Tibial artery (tissue), 4 donors: ENCODE measurements around the gene ALDH1B1.
"Not testable (repeated sequence)": the region's sequence is repeated elsewhere in the genome, so short reads cannot be mapped to it uniquely, and the experiment has no call there.

Experiments
- DNase-seq, 2 donors: peaks; one replicate each; pipeline ENCODE4 v3.0.0-alpha.2; 2019
- H3K27ac ChIP-seq, 2 donors: fragments of 200-600 bp; sonication (generic) in 1 of 2; 1 replicate in 1 of 2; 2 replicates in 1 of 2; pipeline ENCODE4 v1.5.1; 2018 to 2019; ENCODE audit warnings: mild to moderate bottlenecking in 1 of 2
- H3K27me3 ChIP-seq, 2 donors: fragments of 200-600 bp; sonication (generic) in 1 of 2; one replicate each; pipeline versions ENCODE4 v1.5.1 to v1.6.0; 2016 to 2019
- H3K36me3 ChIP-seq, 3 donors: fragments of 200-600 bp; sonication (generic) in 2 of 3; one replicate each; pipeline ENCODE4 v1.5.1; 2016 to 2019; ENCODE audit warnings: mild to moderate bottlenecking in 2 of 3
- H3K4me1 ChIP-seq, 4 donors: fragments of 200-600 bp; sonication (generic) in 2 of 4; 1 replicate in 3 of 4; 2 replicates in 1 of 4; pipeline ENCODE4 v1.5.1; 2016 to 2019
- H3K4me3 ChIP-seq, 2 donors: fragments of 200-600 bp; sonication (generic) in 1 of 2; 1 replicate in 1 of 2; 2 replicates in 1 of 2; pipeline ENCODE4 v1.5.1; 2018 to 2019; ENCODE audit warnings: mild to moderate bottlenecking in 2 of 2
- H3K9me3 ChIP-seq, 3 donors: fragments of 200-600 bp; sonication (generic) in 1 of 3; one replicate each; pipeline ENCODE4 v1.5.1; 2016 to 2019
- intact Hi-C: fragments of 100-400 bp; cut with DNase I; formaldehyde crosslinking; loops from one replicate; pipeline ENCODE4 v1.15.0; 2023; ENCODE audit warnings: low total_unique reads
- TF ChIP-seq, protein P1 (sequence below), 2 experiments: fragments of 200-600 bp in 1 of 2; fragments of 450-650 bp in 1 of 2; IDR thresholded peaks; one replicate each; pipeline ENCODE4 v1.5.1; 2017 to 2019; ENCODE audit warnings: antibody characterized with exemption in 2 of 2, mild to moderate bottlenecking in 1 of 2, moderate library complexity in 1 of 2

Gene ALDH1B1

DNA sequence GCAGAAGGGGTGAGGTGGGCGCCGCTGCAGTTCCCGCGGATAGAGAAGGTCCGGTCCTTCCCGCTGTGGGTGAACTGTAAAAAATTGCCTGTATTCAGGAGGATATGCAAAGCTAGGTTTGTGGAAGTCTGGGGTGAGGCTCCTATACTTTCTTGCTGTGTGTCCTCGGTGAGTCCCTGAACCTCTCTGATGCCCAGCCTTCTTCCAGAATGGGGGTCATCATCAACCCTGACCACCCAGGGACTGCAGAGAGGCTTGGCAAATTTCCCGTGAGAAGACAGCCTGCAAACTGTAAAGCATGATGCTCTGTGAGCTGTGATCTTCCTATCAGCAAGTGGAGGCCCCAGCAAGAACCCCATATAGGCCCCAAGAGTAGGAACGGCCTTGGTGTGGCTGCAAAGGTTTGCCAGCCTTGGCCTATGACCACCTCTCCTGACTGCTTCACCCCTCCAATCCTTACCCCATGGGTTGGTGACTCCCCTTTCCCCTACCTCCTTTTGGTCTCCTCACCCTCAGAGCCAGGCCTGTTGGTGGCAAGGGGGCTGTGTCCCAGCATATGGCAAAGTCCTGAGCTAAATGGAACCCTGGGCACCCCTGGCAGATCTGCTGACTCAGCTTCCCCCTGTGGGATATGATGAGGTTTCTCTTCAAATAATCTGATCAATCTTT lies 760 bp downstream of the ALDH1B1 start:
- Histone ChIP-seq H3K27ac (peak overlapping the region; percentile 91 to 97), H3K9me3 (no peaks in the 10 kb centered on the region), H3K36me3 (peaks cover 28 to 37% (median 33%) of the 10 kb centered on the region in 3 donors), H3K27me3 (no peaks in the 10 kb centered on the region), H3K4me1 (peaks cover 0 to 93% (median 62%) of the 10 kb centered on the region in 4 donors), H3K4me3 (peak overlapping the region; percentile 86 to 93)
- intact Hi-C loops: no loop called here
- DNase-seq: no peak
- TF ChIP-seq, protein P1, sequence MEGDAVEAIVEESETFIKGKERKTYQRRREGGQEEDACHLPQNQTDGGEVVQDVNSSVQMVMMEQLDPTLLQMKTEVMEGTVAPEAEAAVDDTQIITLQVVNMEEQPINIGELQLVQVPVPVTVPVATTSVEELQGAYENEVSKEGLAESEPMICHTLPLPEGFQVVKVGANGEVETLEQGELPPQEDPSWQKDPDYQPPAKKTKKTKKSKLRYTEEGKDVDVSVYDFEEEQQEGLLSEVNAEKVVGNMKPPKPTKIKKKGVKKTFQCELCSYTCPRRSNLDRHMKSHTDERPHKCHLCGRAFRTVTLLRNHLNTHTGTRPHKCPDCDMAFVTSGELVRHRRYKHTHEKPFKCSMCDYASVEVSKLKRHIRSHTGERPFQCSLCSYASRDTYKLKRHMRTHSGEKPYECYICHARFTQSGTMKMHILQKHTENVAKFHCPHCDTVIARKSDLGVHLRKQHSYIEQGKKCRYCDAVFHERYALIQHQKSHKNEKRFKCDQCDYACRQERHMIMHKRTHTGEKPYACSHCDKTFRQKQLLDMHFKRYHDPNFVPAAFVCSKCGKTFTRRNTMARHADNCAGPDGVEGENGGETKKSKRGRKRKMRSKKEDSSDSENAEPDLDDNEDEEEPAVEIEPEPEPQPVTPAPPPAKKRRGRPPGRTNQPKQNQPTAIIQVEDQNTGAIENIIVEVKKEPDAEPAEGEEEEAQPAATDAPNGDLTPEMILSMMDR (IDR thresholded peaks at IDR 0.05): no peak

DNA sequence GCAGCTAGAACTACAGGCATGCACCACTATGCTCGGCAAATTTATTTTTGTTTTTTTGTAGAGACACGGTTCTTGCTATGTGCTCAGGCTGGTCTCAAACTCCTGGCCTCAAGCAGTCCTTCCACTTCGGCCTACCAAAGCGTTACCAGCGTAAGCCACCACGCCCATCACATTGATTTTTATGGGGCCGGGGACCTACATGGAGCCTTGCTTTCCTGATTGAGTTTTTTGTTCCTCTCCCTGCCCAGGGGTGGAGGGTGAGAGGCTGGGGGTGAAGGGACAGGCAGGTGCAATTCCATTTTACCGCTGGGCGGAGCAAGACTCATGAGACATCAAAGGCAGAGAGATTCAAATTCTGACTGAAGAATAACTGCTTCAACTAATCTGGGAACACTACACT lies 1.9 kb downstream of the ALDH1B1 start:
- H3K27ac ChIP-seq: peak overlapping the region; percentile 91 to 97
- peaks cover 38 to 47% (median 42%) of the 10 kb centered on the region in 3 donors for H3K36me3 ChIP-seq
- H3K4me1 ChIP-seq: peaks cover 0 to 90% (median 54%) of the 10 kb centered on the region in 4 donors
- DNase-seq: no peak
- peak overlapping the region; percentile 86 to 93 for H3K4me3 ChIP-seq
- TF ChIP-seq, protein P1 (IDR thresholded peaks at IDR 0.05): no peak
- no peaks in the 10 kb centered on the region for H3K27me3 ChIP-seq
- no peaks in the 10 kb centered on the region for H3K9me3 ChIP-seq
- intact Hi-C loops: no loop called here

DNA sequence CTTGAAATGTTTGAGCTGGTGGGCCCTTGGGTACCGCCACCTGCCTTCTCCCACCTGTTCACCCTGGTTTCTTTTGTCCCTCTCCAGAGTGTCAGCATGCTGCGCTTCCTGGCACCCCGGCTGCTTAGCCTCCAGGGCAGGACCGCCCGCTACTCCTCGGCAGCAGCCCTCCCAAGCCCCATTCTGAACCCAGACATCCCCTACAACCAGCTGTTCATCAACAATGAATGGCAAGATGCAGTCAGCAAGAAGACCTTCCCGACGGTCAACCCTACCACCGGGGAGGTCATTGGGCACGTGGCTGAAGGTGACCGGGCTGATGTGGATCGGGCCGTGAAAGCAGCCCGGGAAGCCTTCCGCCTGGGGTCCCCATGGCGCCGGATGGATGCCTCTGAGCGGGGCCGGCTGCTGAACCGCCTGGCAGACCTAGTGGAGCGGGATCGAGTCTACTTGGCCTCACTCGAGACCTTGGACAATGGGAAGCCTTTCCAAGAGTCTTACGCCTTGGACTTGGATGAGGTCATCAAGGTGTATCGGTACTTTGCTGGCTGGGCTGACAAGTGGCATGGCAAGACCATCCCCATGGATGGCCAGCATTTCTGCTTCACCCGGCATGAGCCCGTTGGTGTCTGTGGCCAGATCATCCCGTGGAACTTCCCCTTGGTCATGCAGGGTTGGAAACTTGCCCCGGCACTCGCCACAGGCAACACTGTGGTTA lies 3.3 kb downstream of the ALDH1B1 start:
- TF ChIP-seq, protein P1 (IDR thresholded peaks at IDR 0.05): no peak
- Histone ChIP-seq H3K36me3 (peaks cover 38 to 49% (median 42%) of the 10 kb centered on the region in 3 donors), H3K4me3 (peak overlapping the region in 1 of 2 donors; percentile 93), H3K27ac (peak overlapping the region; percentile 91 to 97), H3K9me3 (no peaks in the 10 kb centered on the region), H3K4me1 (peaks cover 0 to 87% (median 50%) of the 10 kb centered on the region in 4 donors), H3K27me3 (no peaks in the 10 kb centered on the region)
- no peak for DNase-seq
- intact Hi-C loops: no loop called here

DNA sequence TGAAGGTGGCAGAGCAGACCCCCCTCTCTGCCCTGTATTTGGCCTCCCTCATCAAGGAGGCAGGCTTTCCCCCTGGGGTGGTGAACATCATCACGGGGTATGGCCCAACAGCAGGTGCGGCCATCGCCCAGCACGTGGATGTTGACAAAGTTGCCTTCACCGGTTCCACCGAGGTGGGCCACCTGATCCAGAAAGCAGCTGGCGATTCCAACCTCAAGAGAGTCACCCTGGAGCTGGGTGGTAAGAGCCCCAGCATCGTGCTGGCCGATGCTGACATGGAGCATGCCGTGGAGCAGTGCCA lies 3.8 kb downstream of the ALDH1B1 start:
- peak overlapping the region in 1 of 2 donors; percentile 97 for H3K27ac ChIP-seq
- H3K36me3 ChIP-seq: peaks cover 38 to 49% (median 42%) of the 10 kb centered on the region in 3 donors
- no peak overlapping the region for H3K4me3 ChIP-seq
- H3K27me3 ChIP-seq: no peaks in the 10 kb centered on the region
- TF ChIP-seq, protein P1 (IDR thresholded peaks at IDR 0.05): no peak
- H3K9me3 ChIP-seq: no peaks in the 10 kb centered on the region
- intact Hi-C loops: no loop called here
- no peak for DNase-seq
- H3K4me1 ChIP-seq: peaks cover 0 to 84% (median 46%) of the 10 kb centered on the region in 4 donors

DNA sequence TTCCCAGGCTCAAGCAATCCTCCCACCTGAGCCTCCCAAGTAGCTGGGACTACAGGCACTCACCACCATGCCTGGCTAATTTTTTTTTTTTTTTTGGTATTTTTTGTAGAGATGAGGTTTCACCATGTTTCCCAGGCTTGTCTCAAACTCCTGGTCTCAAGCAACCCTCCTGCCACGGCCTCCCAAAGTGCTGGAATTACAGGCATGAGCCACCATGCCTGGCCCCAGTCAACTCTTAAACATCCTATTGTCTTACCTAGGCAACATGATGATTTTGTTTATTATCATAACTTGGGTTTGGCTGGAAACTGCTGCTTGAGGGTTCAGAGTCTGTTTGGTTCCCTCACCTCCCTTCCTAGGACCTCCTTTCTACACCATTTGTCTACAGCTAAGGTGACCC lies 6.7 kb downstream of the ALDH1B1 start:
- H3K27ac ChIP-seq: peak overlapping the region in 1 of 2 donors; percentile 52
- H3K4me3 ChIP-seq, intact Hi-C loops, H3K9me3 ChIP-seq, H3K27me3 ChIP-seq, DNase-seq: not testable (repeated sequence)
- peaks cover 0 to 62% (median 36%) of the 10 kb centered on the region in 4 donors for H3K4me1 ChIP-seq
- peaks cover 38 to 49% (median 42%) of the 10 kb centered on the region in 3 donors for H3K36me3 ChIP-seq

DNA sequence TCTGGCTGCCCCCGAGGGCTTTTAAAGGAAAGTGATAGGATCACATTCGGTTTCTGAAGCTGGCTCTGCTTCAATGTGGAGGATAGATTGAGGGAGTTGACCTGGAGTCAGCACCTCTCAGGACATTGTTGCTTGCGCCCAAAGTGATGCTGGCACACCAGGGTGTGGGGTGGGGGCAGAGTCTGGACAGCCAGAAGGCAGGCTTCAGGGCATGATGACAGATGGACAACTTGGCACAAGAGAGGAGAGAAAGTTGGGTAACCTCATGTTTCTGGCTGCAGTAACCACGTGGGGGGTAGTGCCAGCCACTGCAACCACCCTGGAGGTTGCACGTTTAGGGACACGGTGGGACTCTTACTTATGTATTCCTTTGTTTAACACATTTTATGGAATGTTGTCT lies 9.5 kb downstream of the ALDH1B1 start:
- H3K27ac ChIP-seq: no peak overlapping the region
- H3K4me3 ChIP-seq: no peak overlapping the region
- no peaks in the 10 kb centered on the region for H3K9me3 ChIP-seq
- peaks cover 0 to 33% (median 10%) of the 10 kb centered on the region in 4 donors for H3K4me1 ChIP-seq
- TF ChIP-seq, protein P1 (IDR thresholded peaks at IDR 0.05): no peak
- no peaks in the 10 kb centered on the region for H3K27me3 ChIP-seq
- peaks cover 22 to 24% (median 23%) of the 10 kb centered on the region in 3 donors for H3K36me3 ChIP-seq
- no peak for DNase-seq
- intact Hi-C loops: loop anchor here (2.0 to 10.0 kb wide), 2 partner anchors 29 to 387 kb away; no protein-coding TSS in a partner anchor
